ENCODE measurements around the gene CLTB.

Gene CLTB

DNA sequence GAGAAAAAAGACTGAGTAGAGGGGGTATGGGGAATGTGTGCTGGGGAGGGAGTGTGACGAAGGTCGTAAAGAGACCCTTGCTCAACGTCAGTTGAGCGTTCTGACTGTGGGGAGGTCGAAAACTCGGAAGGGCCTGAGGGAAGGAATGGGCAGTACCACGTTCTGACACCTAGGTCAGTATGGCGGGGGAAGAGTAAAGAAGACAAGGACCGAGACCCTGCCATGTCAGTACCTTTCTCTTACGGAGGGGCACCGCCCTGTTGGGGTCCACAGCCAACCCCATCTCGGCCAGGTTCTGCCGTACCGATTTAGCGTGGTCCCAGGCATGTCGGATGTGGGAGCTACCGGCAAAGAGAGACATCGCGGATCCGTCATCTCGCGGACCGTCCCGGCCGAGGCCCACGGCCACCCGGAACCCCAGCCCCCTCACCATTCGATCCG is 28.3 kb downstream of the CLTB start:
- no peak for TF ChIP-seq EZH2phosphoT487 (IDR thresholded peaks at IDR 0.05; ENCODE audit: borderline replicate concordance, low read length)
- TF ChIP-seq, protein P1, sequence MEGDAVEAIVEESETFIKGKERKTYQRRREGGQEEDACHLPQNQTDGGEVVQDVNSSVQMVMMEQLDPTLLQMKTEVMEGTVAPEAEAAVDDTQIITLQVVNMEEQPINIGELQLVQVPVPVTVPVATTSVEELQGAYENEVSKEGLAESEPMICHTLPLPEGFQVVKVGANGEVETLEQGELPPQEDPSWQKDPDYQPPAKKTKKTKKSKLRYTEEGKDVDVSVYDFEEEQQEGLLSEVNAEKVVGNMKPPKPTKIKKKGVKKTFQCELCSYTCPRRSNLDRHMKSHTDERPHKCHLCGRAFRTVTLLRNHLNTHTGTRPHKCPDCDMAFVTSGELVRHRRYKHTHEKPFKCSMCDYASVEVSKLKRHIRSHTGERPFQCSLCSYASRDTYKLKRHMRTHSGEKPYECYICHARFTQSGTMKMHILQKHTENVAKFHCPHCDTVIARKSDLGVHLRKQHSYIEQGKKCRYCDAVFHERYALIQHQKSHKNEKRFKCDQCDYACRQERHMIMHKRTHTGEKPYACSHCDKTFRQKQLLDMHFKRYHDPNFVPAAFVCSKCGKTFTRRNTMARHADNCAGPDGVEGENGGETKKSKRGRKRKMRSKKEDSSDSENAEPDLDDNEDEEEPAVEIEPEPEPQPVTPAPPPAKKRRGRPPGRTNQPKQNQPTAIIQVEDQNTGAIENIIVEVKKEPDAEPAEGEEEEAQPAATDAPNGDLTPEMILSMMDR (IDR thresholded peaks at IDR 0.05; ENCODE audit: low read depth, low read length, poor library complexity, severe bottlenecking) = no peak
- H3K4me3 ChIP-seq (ENCODE audit: low read length) = peak overlapping the region; percentile 97
- H3K79me2 ChIP-seq (ENCODE audit: control insufficient read depth, low read length) = peaks cover 66% of the 10 kb centered on the region
- no peaks in the 10 kb centered on the region for H3K27me3 ChIP-seq (ENCODE audit: control insufficient read depth, low read length)
- H3K36me3 ChIP-seq (ENCODE audit: control insufficient read depth, low read length) = peaks cover 79% of the 10 kb centered on the region
- H3K27ac ChIP-seq (ENCODE audit: low read depth, low read length) = peak overlapping the region; percentile 86
- peaks cover 4% of the 10 kb centered on the region; the same call in 1 of the 2 replicates for H3F3A ChIP-seq (ENCODE audit: control insufficient read depth, insufficient read depth)
- peaks cover 18% of the 10 kb centered on the region; the same call in 1 of the 2 replicates for H4K20me1 ChIP-seq (ENCODE audit: control insufficient read depth, insufficient read depth, low read depth, low read length)
- peaks cover 20% of the 10 kb centered on the region for H3K4me1 ChIP-seq (ENCODE audit: control insufficient read depth, low read length)
- no peaks in the 10 kb centered on the region for H3K9me3 ChIP-seq (ENCODE audit: control insufficient read depth, insufficient read depth, low read length)
- no peaks in the 10 kb centered on the region for H3K9me2 ChIP-seq (replicated peaks; ENCODE audit: control insufficient read depth, low read length)
- peak overlapping the region; percentile 91 for H3K4me2 ChIP-seq (ENCODE audit: low read length)

DNA sequence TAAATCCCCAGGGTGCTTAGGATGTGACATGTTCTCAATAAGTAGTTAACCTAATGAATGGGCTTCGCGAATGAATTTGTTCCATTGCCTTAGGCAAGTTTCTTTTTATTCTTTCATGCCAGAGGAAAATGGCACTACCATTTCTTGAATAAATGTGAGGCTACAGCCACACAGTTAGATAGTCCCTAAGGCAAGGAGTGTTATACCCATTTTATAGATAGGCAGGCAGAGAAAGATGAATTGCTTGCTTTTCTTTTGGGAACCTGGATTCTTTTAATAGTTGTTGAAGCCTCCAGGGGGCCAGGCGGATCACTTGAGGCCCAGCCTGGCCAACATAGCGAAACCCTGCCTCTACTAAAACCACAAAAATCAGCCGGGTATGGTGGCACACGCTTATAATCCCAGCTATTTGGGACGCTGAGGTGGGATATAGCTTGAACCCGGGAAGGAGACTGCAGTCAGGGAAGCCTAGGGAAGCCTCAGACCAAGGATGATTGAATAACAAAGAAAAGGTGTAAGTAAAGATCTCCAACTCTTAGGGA is 28.9 kb downstream of the CLTB start:
- no peak for TF ChIP-seq EZH2phosphoT487 (IDR thresholded peaks at IDR 0.05; ENCODE audit: borderline replicate concordance, low read length)
- TF ChIP-seq, protein P1 (IDR thresholded peaks at IDR 0.05; ENCODE audit: low read depth, low read length, poor library complexity, severe bottlenecking) = peak; percentile 19
- Histone ChIP-seq H3K4me2 (ENCODE audit: low read length) (peak overlapping the region; percentile 91), H3K4me1 (ENCODE audit: control insufficient read depth, low read length) (peaks cover 20% of the 10 kb centered on the region), H3K36me3 (ENCODE audit: control insufficient read depth, low read length) (peaks cover 84% of the 10 kb centered on the region), H3K9me3 (ENCODE audit: control insufficient read depth, insufficient read depth, low read length) (no peaks in the 10 kb centered on the region), H4K20me1 (ENCODE audit: control insufficient read depth, insufficient read depth, low read depth, low read length) (peaks cover 18% of the 10 kb centered on the region; the same call in 1 of the 2 replicates), H3K27me3 (ENCODE audit: control insufficient read depth, low read length) (no peaks in the 10 kb centered on the region), H3K27ac (ENCODE audit: low read depth, low read length) (peak overlapping the region; percentile 86), H3K4me3 (ENCODE audit: low read length) (peak overlapping the region; percentile 97), H3F3A (ENCODE audit: control insufficient read depth, insufficient read depth) (peaks cover 6% of the 10 kb centered on the region; the same call in 1 of the 2 replicates), H3K79me2 (ENCODE audit: control insufficient read depth, low read length) (peaks cover 66% of the 10 kb centered on the region), H3K9me2 (replicated peaks; ENCODE audit: control insufficient read depth, low read length) (no peaks in the 10 kb centered on the region)

DNA sequence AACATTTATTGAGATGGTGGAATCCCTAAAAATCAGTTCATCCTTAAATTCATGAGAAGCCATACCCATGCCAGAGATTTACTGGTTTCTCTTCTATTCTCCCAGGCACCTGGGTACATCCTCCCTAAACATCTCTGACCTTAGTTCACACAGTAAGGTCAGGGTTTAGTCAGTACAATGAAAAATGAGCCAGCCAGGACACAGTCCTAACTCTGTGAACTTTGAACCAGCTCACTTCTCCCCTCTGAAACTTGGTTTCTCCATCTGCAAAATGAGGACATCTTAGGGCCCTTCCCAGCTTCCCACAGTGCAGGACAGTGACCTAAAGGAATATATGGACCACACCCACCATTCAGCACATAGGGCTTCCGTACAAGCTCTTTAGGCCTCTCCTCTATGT is 29.8 kb downstream of the CLTB start:
- peak overlapping the region; percentile 91 for H3K4me2 ChIP-seq (ENCODE audit: low read length)
- no peaks in the 10 kb centered on the region for H3K9me2 ChIP-seq (replicated peaks; ENCODE audit: control insufficient read depth, low read length)
- H3K9me3 ChIP-seq (ENCODE audit: control insufficient read depth, insufficient read depth, low read length) = no peaks in the 10 kb centered on the region
- no peaks in the 10 kb centered on the region for H3K27me3 ChIP-seq (ENCODE audit: control insufficient read depth, low read length)
- H3K4me3 ChIP-seq (ENCODE audit: low read length) = peak overlapping the region; percentile 97
- peaks cover 20% of the 10 kb centered on the region for H3K4me1 ChIP-seq (ENCODE audit: control insufficient read depth, low read length)
- peaks cover 18% of the 10 kb centered on the region; the same call in 1 of the 2 replicates for H4K20me1 ChIP-seq (ENCODE audit: control insufficient read depth, insufficient read depth, low read depth, low read length)
- peaks cover 85% of the 10 kb centered on the region for H3K36me3 ChIP-seq (ENCODE audit: control insufficient read depth, low read length)
- peaks cover 65% of the 10 kb centered on the region for H3K79me2 ChIP-seq (ENCODE audit: control insufficient read depth, low read length)
- TF ChIP-seq, protein P1 (IDR thresholded peaks at IDR 0.05; ENCODE audit: low read depth, low read length, poor library complexity, severe bottlenecking) = no peak
- no peak for TF ChIP-seq EZH2phosphoT487 (IDR thresholded peaks at IDR 0.05; ENCODE audit: borderline replicate concordance, low read length)
- H3K27ac ChIP-seq (ENCODE audit: low read depth, low read length) = no peak overlapping the region
- H3F3A ChIP-seq (ENCODE audit: control insufficient read depth, insufficient read depth) = peaks cover 6% of the 10 kb centered on the region; the same call in 1 of the 2 replicates
